H9 (cell line): ENCODE data around the gene CCL25. TPM values are rescaled to one million over a fixed set of nuclear protein-coding genes. Genes with fewer than 3 reads are reported as not detected.
A peak's percentile ranks its signal among the peaks of the same experiment; 100 is the strongest.

ENCODE experiments used
- DNase-seq: peaks from one replicate; pipeline ENCODE4 v3.0.0-alpha.2; 2017
- H2AFZ ChIP-seq: one replicate; pipeline ENCODE4 v1.6.1; 2013; ENCODE audit warnings: mild to moderate bottlenecking, low read length, control low read depth, moderate library complexity
- H2AK5ac ChIP-seq: 2 replicates; pipeline ENCODE4 v1.6.1; 2013; ENCODE audit warnings: low read length, control low read depth, mixed read lengths; ENCODE audit not compliant: insufficient read length
- H2BK120ac ChIP-seq: one replicate; pipeline ENCODE4 v1.6.1; 2013; ENCODE audit warnings: low read depth, mild to moderate bottlenecking, low read length, control low read depth, inconsistent platforms; ENCODE audit not compliant: poor library complexity, severe bottlenecking
- H2BK12ac ChIP-seq: 2 replicates; pipeline ENCODE4 v1.6.1; 2013; ENCODE audit warnings: low read length, control low read depth, mixed read lengths, low read depth; ENCODE audit not compliant: insufficient read length
- H2BK15ac ChIP-seq: 2 replicates; pipeline ENCODE4 v1.6.1; 2013; ENCODE audit warnings: low read depth, low read length, control low read depth
- H2BK20ac ChIP-seq: one replicate; pipeline ENCODE4 v1.6.1; 2013; ENCODE audit warnings: low read depth, mild to moderate bottlenecking, low read length, control low read depth, inconsistent platforms; ENCODE audit not compliant: poor library complexity, severe bottlenecking
- H2BK5ac ChIP-seq: 2 replicates; pipeline ENCODE4 v1.6.1; 2013; ENCODE audit warnings: low read length, control low read depth, mixed read lengths; ENCODE audit not compliant: insufficient read length
- H3K14ac ChIP-seq: 2 replicates; pipeline ENCODE4 v1.6.1; 2013; ENCODE audit warnings: low read length, control low read depth; ENCODE audit not compliant: insufficient read depth
- H3K18ac ChIP-seq: 2 replicates; pipeline ENCODE4 v1.6.1; 2013; ENCODE audit warnings: low read depth, mild to moderate bottlenecking, mixed read lengths, low read length, control low read depth; ENCODE audit not compliant: insufficient read length
- H3K23ac ChIP-seq: 2 replicates; pipeline ENCODE4 v1.6.1; 2013; ENCODE audit warnings: low read length, control low read depth, mixed read lengths, low read depth; ENCODE audit not compliant: insufficient read length
- H3K23me2 ChIP-seq: 2 replicates; pipeline ENCODE4 v1.6.1; 2013; ENCODE audit warnings: low read depth, mild to moderate bottlenecking, mixed read lengths, low read length, control low read depth; ENCODE audit not compliant: insufficient read length, poor library complexity, severe bottlenecking
- H3K27ac ChIP-seq: 2 replicates; pipeline ENCODE4 v1.5.1; 2013; ENCODE audit warnings: low read length, control low read depth, mixed read lengths, low read depth; ENCODE audit not compliant: insufficient read length
- H3K27me3 ChIP-seq: 2 replicates; pipeline ENCODE4 v1.6.1; 2013; ENCODE audit warnings: low read length, control low read depth, inconsistent platforms; ENCODE audit not compliant: insufficient read depth
- H3K4ac ChIP-seq: 2 replicates; pipeline ENCODE4 v1.6.1; 2013; ENCODE audit warnings: low read depth, mild to moderate bottlenecking, control low read depth, inconsistent platforms, low read length, moderate library complexity
- H3K4me1 ChIP-seq: 2 replicates; pipeline ENCODE4 v1.6.1; 2013; ENCODE audit warnings: low read length, control low read depth, inconsistent platforms; ENCODE audit not compliant: insufficient read depth
- H3K4me2 ChIP-seq: 2 replicates; pipeline ENCODE4 v1.6.1; 2013; ENCODE audit warnings: low read length, control low read depth, mixed read lengths; ENCODE audit not compliant: insufficient read length, insufficient read depth
- H3K56ac ChIP-seq: 2 replicates; pipeline ENCODE4 v1.6.1; 2013; ENCODE audit warnings: low read depth, mild to moderate bottlenecking, mixed read lengths, low read length, control low read depth; ENCODE audit not compliant: insufficient read length
- H3K79me1 ChIP-seq: 2 replicates; pipeline ENCODE4 v1.6.1; 2013; ENCODE audit warnings: low read depth, mild to moderate bottlenecking, moderate library complexity, low read length, control low read depth, inconsistent platforms; ENCODE audit not compliant: insufficient read depth, poor library complexity, severe bottlenecking
- H3K79me2 ChIP-seq: 2 replicates; pipeline ENCODE4 v1.6.1; 2013; ENCODE audit warnings: low read length, control low read depth, inconsistent platforms; ENCODE audit not compliant: insufficient read depth
- H3K9ac ChIP-seq: 2 replicates; pipeline ENCODE4 v1.6.1; 2013; ENCODE audit warnings: low read length, control low read depth, mixed read lengths; ENCODE audit not compliant: insufficient read length; ENCODE audit errors: extremely low read depth
- H3K9me3 ChIP-seq: one replicate; pipeline ENCODE4 v1.6.1; 2013; ENCODE audit warnings: low read depth, low read length, inconsistent platforms; ENCODE audit not compliant: control insufficient read depth
- H3T11ph ChIP-seq: one replicate; pipeline ENCODE4 v1.6.1; 2013; ENCODE audit warnings: mild to moderate bottlenecking, low read length, control low read depth, inconsistent platforms
- H4K20me1 ChIP-seq: one replicate; pipeline ENCODE4 v1.6.1; 2013; ENCODE audit not compliant: control insufficient read depth, insufficient read length, insufficient read depth
- H4K5ac ChIP-seq: 2 replicates; pipeline ENCODE4 v1.6.1; 2013; ENCODE audit warnings: low read depth, mild to moderate bottlenecking, mixed read lengths, low read length, control low read depth; ENCODE audit not compliant: insufficient read length
- H4K8ac ChIP-seq: replicated peaks from 2 replicates; pipeline ENCODE4 v1.6.1; 2013; ENCODE audit warnings: low read length, control low read depth, mixed read lengths, low read depth; ENCODE audit not compliant: insufficient read length
- H4K91ac ChIP-seq: 2 replicates; pipeline ENCODE4 v1.6.1; 2013; ENCODE audit warnings: low read depth, mild to moderate bottlenecking, moderate library complexity, mixed read lengths, low read length, control low read depth; ENCODE audit not compliant: insufficient read length
- H3K27ac Mint-ChIP-seq, 3 experiments: 2 replicates in 2 of 3; 3 replicates in 1 of 3; pipeline ENCODE4 v1.8.0; 2020 to 2021; ENCODE audit warnings: mixed read lengths in 3 of 3, mild to moderate bottlenecking in 1 of 3, moderate library complexity in 1 of 3
- H3K27me3 Mint-ChIP-seq: 2 replicates; pipeline ENCODE4 v1.8.0; 2021; ENCODE audit warnings: low read depth, mild to moderate bottlenecking, moderate library complexity, mixed read lengths
- H3K36me3 Mint-ChIP-seq, 3 experiments: 2 replicates in 2 of 3; 3 replicates in 1 of 3; pipeline ENCODE4 v1.8.0; 2020 to 2021; ENCODE audit warnings: low read depth in 3 of 3, mixed read lengths in 3 of 3; ENCODE audit not compliant: insufficient read depth in 1 of 3
- H3K4me1 Mint-ChIP-seq, 2 experiments: 2 replicates each; pipeline ENCODE4 v1.8.0; 2020; ENCODE audit warnings: mixed read lengths in 2 of 2
- H3K4me3 Mint-ChIP-seq, 2 experiments: 2 replicates in 1 of 2; 3 replicates in 1 of 2; pipeline ENCODE4 v1.8.0; 2020 to 2021; ENCODE audit warnings: mild to moderate bottlenecking in 2 of 2, mixed read lengths in 2 of 2, moderate library complexity in 1 of 2
- H3K9me3 Mint-ChIP-seq, 2 experiments: 2 replicates in 1 of 2; 3 replicates in 1 of 2; pipeline ENCODE4 v1.8.0; 2020; ENCODE audit warnings: mild to moderate bottlenecking in 2 of 2, mixed read lengths in 2 of 2, moderate library complexity in 1 of 2
- WGBS: extraction: QIAGEN DNeasy Blood & Tissue Kit; methylation state at CpG from one replicate; pipeline ENCODE4 v1.1.7; 2013; ENCODE audit warnings: missing lambda C conversion rate, low lambda C conversion rate, mixed read lengths; ENCODE audit not compliant: insufficient read length; ENCODE audit errors: extremely low coverage; 5-methylcytosine and 5-hydroxymethylcytosine counted together
- total RNA-seq: library from RNA; stranded (reverse); gene quantifications from 2 replicates; pipeline ENCODE4 v1.2.1, GENCODE V29; 2021
- TF ChIP-seq, protein P1 (sequence below): fragments of 200-600 bp; sonication (generic); conservative IDR thresholded peaks from 3 replicates; pipeline ENCODE4 v1.8.0; 2021; ENCODE audit warnings: antibody characterized with exemption, mild to moderate bottlenecking

CCL25 gene
- total RNA-seq, 1 experiment from 2014 or later: not detected

DNA sequence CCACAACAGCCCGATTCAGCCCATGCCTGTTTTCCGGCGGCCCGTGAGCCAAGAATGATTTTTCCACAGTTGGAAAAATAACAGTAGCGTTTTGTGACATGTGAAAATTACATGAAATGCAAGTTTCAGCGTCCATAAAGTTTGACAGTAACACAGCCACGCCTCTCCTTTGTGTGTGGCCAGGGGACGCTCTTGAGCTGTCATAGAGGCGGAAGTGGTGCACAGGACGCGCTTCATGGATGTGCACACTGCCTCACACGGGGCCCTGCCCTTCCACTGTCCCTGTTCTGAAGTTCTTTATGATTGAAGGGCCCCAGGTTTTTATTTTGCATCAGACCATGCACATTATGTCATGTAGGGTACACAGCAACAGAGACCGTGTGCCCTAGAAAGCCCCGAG lies 34.8 kb upstream of the CCL25 start:
- Histone ChIP-seq H3K9ac (no peak overlapping the region), H3K56ac (no peak overlapping the region), H4K91ac (no peak overlapping the region), H3K14ac (no peak overlapping the region), H2AK5ac (no peak overlapping the region), H3K23ac (no peak overlapping the region), H3K4me2 (no peak overlapping the region), H3K79me1 (no peaks in the 10 kb centered on the region), H3K4me1 (no peaks in the 10 kb centered on the region), H3K27ac (no peak overlapping the region), H3K23me2 (no peaks in the 10 kb centered on the region), H4K8ac (no peak overlapping the region), H3T11ph (no peak overlapping the region), H2BK5ac (no peak overlapping the region), H3K18ac (no peak overlapping the region), H4K5ac (no peak overlapping the region), H2BK15ac (no peak overlapping the region), H3K27me3 (no peaks in the 10 kb centered on the region), H2AFZ (no peak overlapping the region), H3K9me3 (no peaks in the 10 kb centered on the region), H2BK120ac (no peak overlapping the region), H4K20me1 (no peaks in the 10 kb centered on the region), H2BK12ac (no peak overlapping the region), H3K4ac (no peak overlapping the region), H3K79me2 (no peaks in the 10 kb centered on the region), H2BK20ac (no peak overlapping the region)
- Mint-ChIP-seq H3K36me3 (peaks cover 0 to under 1% (median 0%) of the 10 kb centered on the region in 3 experiments; a peak in 3 of 7 replicates), H3K27me3 (no peaks in the 10 kb centered on the region), H3K9me3 (no peaks in the 10 kb centered on the region; a peak in 1 of 5 replicates), H3K27ac (no peak overlapping the region), H3K4me3 (no peak overlapping the region), H3K4me1 (no peaks in the 10 kb centered on the region)
- DNase-seq: no peak
- no CpG with 5 or more reads among the region's 14 CpGs for WGBS
- TF ChIP-seq, protein P1, sequence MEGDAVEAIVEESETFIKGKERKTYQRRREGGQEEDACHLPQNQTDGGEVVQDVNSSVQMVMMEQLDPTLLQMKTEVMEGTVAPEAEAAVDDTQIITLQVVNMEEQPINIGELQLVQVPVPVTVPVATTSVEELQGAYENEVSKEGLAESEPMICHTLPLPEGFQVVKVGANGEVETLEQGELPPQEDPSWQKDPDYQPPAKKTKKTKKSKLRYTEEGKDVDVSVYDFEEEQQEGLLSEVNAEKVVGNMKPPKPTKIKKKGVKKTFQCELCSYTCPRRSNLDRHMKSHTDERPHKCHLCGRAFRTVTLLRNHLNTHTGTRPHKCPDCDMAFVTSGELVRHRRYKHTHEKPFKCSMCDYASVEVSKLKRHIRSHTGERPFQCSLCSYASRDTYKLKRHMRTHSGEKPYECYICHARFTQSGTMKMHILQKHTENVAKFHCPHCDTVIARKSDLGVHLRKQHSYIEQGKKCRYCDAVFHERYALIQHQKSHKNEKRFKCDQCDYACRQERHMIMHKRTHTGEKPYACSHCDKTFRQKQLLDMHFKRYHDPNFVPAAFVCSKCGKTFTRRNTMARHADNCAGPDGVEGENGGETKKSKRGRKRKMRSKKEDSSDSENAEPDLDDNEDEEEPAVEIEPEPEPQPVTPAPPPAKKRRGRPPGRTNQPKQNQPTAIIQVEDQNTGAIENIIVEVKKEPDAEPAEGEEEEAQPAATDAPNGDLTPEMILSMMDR: peak; percentile 56; the same call in 2 of the 3 replicates
